GM21717 (cell line): ENCODE results near the gene CLSTN2.
A peak's percentile ranks its signal among the peaks of the same experiment; 100 is the strongest.

ENCODE experiments used
- ATAC-seq: cut with Tn5 transposase; IDR thresholded peaks from one replicate; pipeline ENCODE4 v1.9.1; 2021; ENCODE audit warnings: mild to moderate bottlenecking, moderate library complexity; ENCODE audit not compliant: unreplicated experiment

The CLSTN2 gene

DNA sequence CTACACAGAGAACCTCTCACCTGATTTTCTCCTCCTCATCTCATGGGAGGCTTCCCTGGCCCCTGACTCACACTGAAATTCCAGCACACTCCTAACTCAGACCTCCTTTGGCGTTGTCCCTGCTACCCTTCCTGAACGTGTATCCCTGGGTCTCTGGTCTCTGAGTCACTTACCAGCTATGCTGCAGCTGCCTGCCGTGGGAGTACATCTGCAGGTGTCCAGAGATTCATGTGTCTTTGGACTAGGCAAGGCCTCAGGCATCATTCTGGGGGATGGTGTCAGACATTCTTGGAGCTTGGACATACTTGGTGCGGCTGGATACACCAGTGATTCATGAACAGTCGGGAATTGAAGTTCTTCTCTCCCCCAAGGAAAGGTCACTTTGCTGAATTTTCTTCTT, 594.1 kb downstream of the CLSTN2 start:
- ATAC-seq: no peak

DNA sequence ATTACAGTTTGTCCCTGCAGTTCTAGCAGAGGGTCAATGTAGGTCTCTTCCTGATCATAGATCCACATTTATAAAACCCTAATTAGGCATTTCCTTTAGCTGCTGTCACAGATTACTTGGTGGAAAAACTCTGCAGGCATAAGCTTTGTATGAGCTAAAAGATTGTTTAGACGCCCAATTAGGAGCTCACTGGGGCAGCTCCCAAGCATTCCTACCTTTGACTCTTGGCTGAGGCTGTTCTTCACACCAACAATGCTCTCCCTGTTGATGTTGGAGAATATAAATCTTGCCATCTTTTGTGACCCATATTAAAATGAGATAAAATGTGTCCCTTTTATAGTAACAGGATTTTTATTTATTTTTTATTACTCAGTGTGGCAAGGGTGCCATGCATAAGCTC, 594.6 kb downstream of the CLSTN2 start:
- no peak for ATAC-seq

DNA sequence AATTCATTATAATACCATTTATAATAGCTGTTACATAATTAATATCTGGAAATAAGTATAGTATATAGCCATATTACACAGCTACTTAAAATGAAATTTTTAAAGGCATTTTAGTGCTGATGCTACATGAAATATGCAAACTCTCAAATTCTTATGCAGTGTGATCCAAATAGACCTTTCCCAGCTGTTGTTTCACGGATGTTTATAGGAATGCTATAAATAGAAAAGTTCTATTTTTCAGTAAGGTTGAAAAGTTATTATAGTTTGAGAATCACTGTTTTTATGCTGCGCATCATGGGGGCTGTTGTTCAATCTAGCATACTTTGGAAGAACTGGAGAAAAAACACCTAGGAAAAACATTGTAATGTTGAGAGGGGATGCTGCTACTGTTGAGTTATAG, 595.1 kb downstream of the CLSTN2 start:
- ATAC-seq: no peak

DNA sequence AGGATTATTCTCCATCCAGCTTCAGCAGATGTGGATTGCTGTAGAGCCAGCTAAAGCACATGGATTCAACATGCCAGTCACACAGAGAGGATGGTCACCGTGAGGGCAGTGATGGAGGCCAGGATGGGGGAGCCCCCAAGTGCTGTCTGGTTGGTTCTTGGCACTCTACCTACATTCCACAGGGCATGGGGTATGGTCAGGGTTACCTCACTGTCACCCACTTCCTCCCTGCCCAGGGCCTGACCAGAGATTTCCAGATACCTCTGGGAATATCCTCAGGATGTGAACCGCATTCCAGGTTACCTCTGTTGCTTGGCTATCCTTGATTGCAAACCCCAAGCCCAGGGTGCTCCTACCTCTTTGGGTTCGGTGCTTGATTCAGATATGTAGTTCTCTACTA, 595.6 kb downstream of the CLSTN2 start:
- ATAC-seq: no peak

DNA sequence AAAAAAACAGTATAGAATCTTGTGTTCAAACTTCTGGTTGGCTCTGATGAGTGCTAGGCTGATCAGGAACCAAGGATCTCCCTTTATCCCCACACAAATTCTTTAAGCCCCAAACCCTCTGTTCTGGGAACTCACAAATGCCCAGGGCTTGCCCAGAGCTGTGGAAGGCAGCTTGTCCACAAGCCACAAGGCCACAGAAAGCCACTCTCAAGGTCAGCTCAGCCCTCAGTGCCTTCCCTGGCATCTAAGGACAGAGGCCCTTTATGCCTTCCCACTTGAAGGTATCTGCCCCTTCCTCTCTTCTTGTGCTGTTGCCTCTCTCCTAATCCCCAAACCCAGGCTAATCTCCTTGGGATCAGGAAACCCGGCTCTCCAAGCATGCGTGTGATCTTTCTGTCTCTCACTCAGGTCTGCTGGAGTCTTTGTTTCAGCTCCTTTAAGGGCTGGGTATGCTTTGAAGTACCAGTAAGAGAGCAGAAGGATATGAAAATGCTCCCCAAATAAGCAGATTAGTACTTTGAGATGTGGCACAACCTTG, 597.9 kb downstream of the CLSTN2 start:
- ATAC-seq: no peak

DNA sequence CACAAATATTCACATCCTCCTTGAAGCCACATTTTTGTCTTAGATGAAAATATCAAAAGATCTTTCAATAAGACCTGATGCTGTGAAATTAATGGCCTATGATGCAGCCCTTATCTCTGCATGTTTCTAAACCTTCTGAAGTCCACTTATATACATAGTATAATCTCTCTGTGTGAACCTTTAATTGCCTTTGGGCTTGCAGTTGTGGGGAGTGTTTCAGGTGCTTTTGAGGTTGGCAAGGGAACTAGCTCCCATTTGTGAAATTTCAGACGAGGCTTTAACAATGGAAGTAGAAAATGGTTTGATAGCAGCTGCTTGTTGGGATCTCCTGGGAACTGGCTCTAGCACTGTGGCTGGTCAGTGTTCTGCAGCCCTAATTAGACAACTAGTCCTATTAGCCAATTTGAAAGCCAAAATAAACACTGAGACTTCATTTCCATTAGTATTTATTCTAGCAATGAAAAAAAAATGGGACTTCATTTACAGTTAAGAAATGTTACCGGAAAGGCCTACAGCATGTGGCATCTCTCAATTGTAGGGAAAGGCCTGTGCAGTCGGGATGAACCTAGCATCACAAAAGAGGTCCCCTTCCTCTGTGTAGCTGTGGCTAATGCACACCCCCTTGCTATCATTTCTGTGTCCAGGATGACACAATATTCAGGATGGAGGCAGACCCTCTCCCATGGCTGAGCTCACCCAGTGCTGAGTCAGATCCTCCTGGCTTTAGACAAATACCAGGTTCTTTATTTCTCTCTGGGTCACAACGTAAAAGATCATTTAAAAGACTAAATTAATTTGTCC, 602.1 kb downstream of the CLSTN2 start:
- no peak for ATAC-seq

DNA sequence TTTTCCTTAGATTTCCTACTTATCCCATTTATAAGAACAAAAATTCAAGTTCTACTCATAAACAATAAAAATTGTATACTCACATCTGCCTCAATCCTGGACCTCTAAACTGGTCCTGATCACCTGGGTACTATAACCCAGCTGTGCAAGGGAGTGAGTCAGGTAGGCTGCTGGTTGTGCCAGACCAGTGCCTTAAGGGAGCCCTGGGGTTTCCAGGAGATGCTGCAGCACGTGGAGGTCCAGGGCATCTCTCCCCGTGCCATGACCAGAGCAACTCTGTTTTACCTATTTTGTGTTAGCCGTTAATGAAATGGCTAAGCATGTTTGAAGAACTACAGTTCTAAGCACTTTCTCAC, 602.7 kb downstream of the CLSTN2 start:
- ATAC-seq: no peak

DNA sequence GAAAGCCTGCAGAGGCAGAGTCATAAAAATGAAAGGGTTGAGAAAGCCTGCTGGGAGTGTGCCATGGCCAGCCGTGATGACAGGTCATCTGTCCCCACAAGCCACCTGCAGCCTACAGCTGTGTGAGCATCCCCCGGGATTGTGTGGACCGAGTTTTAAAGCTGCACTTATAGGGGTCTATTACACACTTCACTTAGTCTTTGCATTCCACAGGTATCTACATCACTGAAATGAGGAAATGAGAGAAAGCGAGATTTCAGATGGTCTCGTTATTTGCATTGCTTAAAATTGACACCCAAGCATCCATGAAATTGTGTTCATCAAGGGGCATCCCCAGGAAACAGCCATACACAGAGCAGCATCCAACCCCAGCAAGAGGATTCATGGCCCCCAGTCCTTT, 605.3 kb downstream of the CLSTN2 start:
- peak; percentile 66 for ATAC-seq

DNA sequence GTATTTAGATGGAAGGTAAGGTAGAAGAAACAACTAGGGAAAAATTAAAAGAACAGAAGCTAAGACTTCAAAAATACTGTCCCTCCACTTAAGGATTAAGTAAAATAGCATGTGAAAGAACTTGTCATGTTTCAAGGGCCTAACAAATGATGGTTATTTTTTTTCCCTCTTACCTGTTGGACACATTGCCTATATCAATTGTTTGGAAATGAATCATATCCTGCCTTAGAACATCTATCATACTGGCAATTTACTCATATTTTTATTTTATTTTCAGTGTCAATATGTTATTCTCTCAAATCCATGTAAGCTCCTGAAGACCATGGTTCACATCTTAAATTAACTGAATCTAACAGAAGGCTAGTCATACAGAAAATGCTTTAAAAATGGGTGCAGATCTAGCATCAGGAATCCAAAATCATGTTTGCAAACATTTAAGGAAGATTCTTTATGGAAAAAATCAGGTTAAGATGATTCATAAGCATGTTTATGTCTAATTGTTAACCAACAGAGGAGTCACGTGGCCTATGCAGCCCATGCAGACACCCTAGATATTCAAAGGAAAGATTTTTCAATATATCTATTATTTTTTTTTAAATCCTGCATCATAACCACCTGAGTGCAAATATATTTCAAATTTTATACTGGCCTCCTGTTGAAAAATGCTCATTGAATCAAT, 607.1 kb downstream of the CLSTN2 start:
- ATAC-seq: no peak

DNA sequence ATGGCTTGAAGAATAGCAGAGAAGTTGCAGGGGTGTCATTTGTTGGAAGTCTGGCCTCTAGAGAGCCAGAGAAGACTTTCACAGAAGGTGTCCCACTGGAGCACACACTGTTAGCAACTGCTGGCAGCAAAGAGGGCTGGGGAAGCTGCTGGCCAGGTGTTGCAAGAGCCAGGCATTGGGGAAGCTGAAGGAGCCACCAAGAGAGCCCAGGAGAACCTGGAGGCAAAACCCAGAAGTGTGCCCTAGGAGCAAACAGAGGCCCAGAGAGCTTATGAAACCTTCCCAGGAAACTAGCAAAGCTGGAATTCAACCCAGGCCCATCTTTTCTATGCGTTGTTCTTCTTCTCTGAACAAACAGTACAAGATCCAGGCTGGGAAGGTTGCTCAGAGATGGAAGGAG, 610.2 kb downstream of the CLSTN2 start:
- no peak for ATAC-seq

DNA sequence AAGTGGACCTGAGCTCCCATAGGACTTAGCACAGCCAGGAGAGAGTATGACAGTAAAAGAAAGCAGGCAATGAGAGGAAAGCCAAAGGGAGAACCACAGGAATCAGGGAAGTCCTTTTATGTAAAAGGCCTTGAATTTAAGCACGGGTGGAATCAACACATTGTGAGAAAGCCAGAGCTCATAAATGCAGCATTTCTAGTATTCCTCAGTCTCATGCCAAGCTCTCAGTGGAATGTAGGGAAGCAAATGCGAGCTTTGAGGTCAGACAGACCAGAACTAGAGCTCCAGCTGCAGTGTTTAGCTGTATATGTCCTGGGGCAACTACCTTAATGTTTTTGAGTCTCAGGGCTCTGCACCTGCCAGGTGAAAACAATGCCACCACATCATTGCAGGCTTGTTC, 610.8 kb downstream of the CLSTN2 start:
- no peak for ATAC-seq

DNA sequence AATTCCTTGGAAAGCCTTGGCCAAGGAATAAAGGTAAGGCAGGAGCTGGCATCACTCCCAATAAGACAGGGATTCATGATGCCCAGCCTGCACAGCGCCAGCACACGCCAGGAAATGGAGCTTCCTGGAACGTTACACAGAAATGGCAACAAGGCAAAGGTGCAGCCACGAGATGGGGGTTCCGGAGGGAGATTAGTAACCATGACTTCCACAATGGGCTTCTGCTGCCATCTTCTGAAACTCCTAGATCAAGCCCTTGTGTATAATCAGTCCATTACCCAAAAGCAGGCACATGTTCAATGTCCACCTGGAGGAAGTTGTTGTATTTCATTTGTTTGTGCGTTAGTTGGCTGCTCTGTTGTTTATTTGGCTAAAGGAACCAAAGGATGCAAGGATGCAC, 611.7 kb downstream of the CLSTN2 start:
- ATAC-seq: no peak

DNA sequence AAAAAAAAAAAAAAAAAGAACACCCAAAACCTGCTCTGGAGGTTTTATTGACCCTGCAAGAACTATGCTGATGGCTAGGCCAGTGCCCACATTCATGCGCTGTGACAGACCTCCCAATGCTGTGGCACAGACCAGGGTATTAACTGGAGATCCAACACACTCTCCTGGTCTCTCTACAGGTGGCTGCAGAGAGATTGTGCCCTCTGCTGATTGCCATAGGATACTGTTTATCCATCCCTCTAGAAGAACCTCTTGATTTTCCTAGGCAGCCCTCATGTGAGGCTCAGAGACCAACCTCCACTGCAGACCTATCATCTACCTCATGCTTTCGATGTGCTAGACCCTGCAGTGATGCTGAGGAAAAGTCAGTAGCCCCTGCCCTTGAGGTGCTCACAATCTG, 617.4 kb downstream of the CLSTN2 start:
- no peak for ATAC-seq

DNA sequence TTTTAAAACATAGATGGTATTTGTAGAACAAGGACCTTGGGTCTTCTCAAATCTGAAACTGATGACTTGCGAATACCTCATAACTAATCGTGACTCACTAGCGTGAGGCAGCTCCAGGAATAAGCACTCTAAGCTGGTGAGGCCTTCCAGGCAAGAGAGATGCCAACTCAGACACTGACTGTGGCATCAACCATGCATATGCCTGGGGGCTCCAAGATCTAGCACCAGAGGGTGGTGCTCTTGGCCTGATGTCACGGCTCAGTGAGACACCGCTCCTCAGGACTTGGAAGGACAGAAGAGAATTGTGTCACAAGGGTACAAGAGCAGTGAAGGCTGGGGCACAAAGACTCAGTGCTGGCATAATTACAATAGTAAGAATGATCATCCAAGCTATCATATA, 617.9 kb downstream of the CLSTN2 start:
- ATAC-seq: no peak

DNA sequence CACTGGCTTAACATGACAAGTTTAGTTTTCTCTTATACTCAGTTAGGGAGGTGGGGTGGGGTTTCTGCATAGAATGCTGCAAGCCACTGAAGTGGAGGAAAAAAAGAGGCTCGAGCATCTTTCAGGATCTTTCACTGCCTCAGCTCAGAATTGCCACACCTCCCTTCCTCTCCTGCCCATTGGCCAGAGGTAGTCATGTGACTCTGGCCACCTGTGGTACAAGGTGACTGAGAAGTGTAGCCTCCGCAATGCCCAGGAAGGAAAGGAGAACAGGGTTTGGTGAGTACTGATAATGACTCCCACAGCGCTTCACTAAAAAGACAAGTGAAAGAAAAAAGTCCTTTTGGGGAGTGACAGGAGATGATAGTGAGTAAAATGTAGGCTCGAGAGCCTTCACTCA, 618.6 kb downstream of the CLSTN2 start:
- no peak for ATAC-seq

DNA sequence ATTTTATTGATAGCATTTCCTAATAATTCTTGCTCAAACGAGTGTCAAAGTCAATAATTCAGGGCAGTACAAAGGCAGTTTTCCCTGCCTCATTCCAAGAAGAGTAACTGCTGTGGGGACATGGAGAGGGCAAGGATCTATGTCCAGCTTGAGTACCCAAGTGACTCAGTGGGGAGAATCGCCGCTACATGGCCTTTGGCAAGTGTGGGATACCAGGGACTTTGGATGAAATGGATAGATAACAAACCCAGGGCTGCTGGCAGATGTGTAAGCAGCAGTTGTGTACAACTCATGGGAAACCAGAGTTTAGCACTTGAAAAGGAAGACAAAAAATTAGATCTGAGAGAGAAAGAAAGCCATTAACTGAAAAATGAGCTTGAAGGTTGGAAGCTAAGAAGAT, 620.7 kb downstream of the CLSTN2 start:
- ATAC-seq: no peak

DNA sequence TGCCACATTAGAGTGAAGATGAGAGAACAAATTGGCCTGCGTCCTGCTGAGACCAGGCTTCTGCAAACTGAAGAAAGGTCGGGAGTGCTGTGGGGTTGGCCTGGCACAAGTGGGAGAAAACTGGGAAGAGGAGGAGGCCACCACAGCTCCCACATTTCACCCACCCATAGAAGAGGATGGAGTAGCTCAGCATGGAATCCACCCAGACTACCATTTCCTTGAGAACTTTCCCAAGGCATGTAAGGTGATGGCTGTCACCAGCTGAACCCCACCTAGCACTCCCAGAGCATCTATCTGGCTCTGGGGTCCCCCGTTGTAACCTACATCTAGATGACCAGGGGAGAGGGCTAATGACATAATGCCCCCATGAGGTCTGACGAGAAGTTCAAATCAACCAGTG, 622.5 kb downstream of the CLSTN2 start:
- no peak for ATAC-seq

DNA sequence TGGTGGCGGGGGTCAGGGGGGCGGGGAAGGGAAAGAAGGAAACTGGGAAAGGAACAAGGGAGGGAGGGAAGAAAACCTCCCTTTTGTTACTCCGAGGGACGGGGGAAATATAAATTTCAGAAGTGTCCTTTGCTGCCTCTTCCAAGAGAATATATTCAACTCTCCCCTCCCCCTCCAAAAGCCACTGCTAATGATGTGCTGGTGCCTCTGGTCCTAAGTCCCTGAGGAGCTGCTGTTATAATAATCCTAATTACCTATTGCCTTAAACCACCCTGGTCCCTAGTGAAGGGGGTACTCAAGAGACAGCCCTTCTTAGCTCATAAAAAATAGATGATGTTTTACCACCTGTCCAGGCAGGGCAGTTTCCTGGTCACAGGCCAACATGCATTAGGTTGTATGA, 624.6 kb downstream of the CLSTN2 start:
- no peak for ATAC-seq

DNA sequence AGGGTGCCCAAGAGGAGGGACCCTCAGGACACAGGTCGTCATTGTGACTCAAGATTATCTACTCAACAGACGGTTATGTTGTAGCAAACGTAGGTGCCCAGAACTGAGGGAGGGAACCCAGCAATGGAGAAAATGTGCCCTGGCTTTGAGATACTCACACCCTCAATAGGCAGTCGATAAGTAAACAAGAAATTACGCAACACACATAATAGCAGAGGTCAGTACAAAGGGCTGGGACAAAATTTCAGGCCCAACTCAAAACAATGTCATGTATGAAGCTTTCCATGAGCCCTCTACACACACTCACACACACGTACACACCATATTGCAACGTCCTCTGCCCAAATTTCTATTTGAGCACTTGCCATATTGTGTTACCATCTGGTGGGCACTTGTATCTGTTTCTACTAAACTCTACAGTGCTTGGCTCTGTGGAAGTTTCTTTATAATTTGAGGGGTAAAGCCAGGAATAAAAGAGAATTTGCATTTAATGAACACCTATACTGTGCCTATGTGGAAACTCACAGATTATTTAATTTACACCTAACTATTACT, 628.3 kb downstream of the CLSTN2 start:
- ATAC-seq: no peak

DNA sequence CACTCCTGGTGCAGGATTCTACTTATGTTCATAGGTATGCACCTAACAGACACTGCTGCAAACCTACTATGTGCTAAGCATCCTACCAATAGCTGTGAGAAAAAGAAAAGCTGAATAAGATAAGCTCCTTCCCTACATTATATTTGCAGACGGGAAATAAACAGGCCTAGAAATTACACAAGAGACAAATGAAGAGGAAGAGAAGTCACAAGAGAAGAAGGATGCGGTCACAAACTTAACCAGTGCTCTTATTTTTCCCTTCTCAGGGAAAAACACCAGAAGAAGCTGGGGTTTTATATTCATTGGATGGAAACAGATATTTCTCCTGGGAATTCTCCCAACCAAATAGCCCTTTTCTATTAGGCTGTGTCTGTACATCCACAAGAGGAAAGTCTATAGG, 633.1 kb downstream of the CLSTN2 start:
- no peak for ATAC-seq

DNA sequence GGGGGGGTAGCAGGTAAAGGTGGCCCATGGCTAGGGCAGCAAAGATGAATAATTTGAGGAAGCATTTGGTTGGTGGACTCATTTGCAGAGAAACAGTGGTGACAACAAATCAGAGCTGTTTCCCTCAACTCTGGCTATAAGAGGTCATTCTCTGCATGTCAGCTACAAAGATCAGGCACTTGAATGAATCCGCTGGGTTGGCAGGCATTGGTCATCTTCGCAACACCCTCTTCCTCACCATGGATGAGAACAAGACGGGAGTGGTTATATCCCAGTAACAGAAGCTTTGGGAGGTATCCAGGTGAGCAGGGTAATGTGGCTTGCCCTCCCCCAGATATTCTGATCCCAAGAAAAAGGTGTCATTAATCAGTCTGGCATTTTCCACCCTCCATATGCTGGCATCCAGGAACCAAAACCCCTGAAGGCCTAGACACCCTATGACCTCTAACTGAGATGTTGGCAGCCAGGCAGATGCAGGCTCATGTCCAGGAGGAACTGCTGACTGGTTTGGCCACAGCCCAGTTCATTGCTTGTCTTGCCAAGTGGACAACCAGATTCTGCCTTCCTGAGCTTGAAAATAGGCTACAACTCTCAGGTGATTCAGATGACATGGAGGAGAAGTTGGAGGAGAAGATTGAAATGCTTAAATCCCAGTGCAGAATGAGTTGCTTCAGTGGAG, 634.0 kb downstream of the CLSTN2 start:
- no peak for ATAC-seq

DNA sequence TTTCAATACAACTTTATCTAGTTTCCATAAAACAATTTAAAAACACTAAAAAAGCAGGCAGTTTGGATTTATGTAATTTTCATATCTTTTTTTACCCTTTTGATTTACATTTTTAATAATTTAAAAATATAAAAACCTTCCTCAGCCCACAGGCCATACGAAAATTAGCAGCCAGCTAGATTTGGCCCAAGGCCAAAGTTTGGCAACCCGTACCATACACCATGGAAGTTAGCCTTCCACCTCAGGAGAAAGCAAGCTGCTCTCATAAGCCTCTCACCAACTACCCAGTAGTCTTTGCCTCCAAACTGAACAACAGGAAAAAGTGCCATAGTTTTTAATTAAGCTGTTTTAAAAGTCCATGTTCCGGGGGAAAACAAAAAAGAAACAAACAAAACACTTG, 635.6 kb downstream of the CLSTN2 start:
- ATAC-seq: no peak
